HG02798 (cell line): ENCODE measurements around the gene RCAN2.

ENCODE experiments used
- ATAC-seq: cut with Tn5 transposase; IDR thresholded peaks from one replicate; pipeline ENCODE4 v1.9.1; 2021; ENCODE audit warnings: mild to moderate bottlenecking; ENCODE audit not compliant: unreplicated experiment, poor library complexity

Gene RCAN2

GRCh38 chr6:46189726-46190125 lies 301.5 kb downstream of the RCAN2 start:
- ATAC-seq, result no peak

DNA sequence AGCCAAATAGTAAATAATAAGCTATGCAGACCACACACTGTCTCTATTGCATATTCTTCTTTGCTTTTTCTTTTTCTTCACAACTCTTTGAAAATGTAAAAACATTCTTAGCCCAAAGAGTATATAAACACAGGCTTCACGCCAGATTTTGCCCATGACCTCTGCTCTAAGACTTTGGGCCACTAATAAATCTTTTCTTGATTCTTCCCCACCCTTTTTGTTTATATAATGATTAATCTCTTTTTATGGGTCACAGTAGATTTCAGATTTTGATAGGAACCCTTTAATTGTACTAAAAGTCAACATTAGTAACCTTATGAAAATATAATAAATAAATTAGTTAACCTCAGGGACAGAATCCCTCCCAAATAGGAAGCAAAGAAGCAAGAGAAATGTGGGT lies 304.7 kb downstream of the RCAN2 start:
- no peak for ATAC-seq

DNA sequence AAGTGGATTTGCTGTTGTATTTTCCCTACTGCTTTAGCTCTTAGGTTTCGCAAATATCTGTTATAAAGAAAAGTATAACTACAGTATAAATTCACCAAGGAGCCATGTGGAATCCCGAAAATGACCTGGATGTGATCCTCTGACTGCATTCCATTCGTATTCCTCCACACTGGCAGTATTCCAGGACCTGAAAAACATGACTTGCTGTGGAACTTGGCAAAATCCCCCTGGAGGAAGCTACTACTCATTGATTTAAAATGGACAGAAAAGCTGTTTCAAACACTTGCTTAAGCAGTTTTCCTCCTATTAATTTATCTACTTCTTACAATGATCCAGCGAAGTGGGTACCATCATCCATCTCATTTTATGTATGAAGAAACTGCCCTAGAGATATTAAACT lies 307.1 kb downstream of the RCAN2 start:
- no peak for ATAC-seq

DNA sequence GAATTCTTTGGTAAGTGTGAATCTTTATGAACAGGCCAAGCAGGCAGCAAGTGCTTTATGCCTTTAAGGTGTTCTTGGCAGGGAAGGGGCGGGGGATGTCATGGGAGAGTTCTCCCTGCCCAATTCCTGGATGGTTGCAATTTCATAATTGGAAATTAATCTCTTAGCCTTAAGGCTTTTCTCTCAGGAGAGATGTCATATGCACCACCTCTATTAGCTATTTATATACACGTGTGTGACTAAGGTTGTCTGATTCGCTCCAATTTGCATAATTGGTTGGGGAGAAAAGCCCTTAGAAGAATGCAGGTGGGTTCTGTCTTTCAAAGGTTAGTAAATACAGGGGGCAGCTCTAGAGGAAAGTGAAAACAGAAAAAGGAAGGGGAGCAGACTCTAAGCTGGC lies 315.3 kb downstream of the RCAN2 start:
- peak; percentile 57 for ATAC-seq

GRCh38 chr6:46175446-46175845 lies 315.8 kb downstream of the RCAN2 start:
- ATAC-seq, result peak; percentile 86

- no peak for ATAC-seq
Measured at GRCh38 chr6:46174904-46175303, 316.3 kb downstream of the RCAN2 start.

- ATAC-seq, result no peak
Measured at GRCh38 chr6:46172176-46172575, 319.1 kb downstream of the RCAN2 start.
